H1 (cell line): ENCODE data around the gene ZC3H18. TPM values are rescaled to one million over a fixed set of nuclear protein-coding genes. Genes with fewer than 3 reads are reported as not detected.

Experiments
- CTCF ChIA-PET: fragments of 300-600 bp; sonication (Branson Sonifier 250); formaldehyde crosslinking; loops from one replicate; lab custom pipeline; 2021; ENCODE audit not compliant: partially characterized antibody; lab: Charles Lee
- POLR2A ChIA-PET: fragments of 300-600 bp; sonication (Branson Sonifier 250); formaldehyde crosslinking; loops from one replicate; lab custom pipeline; 2021; ENCODE audit warnings: inconsistent platforms; ENCODE audit not compliant: partially characterized antibody; lab: Charles Lee
- DNase-seq, 2 experiments: peaks; one replicate each; pipeline versions ENCODE4 v3.0.0 to v3.0.0-alpha.2; 2010 to 2022; ENCODE audit warnings: low spot score in 2 of 2, low read depth in 1 of 2, mixed read lengths in 1 of 2
- FAIRE-seq: peaks from 2 replicates; lab custom pipeline; 2011; peaks lifted over from hg19 to GRCh38; lab: Jason Lieb, UNC
- H2AFZ ChIP-seq: 2 replicates; pipeline ENCODE4 v1.8.1; 2012; ENCODE audit warnings: low read length, inconsistent platforms
- H2AK5ac ChIP-seq: 2 replicates; pipeline ENCODE4 v1.6.1; 2013; ENCODE audit warnings: low read depth, low read length
- H2BK120ac ChIP-seq: replicated peaks from 2 replicates; pipeline ENCODE3; 2013; ENCODE audit warnings: low read depth, low read length, inconsistent platforms
- H2BK12ac ChIP-seq: 2 replicates; pipeline ENCODE4 v1.6.1; 2013; ENCODE audit warnings: low read depth, low read length
- H2BK15ac ChIP-seq: 2 replicates; pipeline ENCODE4 v1.6.1; 2013; ENCODE audit warnings: low read length
- H2BK20ac ChIP-seq: 2 replicates; pipeline ENCODE4 v1.6.1; 2013; ENCODE audit warnings: low read length
- H2BK5ac ChIP-seq: 2 replicates; pipeline ENCODE4 v1.6.1; 2013; ENCODE audit warnings: low read depth, low read length
- H3K14ac ChIP-seq: 2 replicates; pipeline ENCODE4 v1.6.1; 2013; ENCODE audit warnings: inconsistent platforms; ENCODE audit not compliant: insufficient read length
- H3K18ac ChIP-seq: 2 replicates; pipeline ENCODE4 v1.6.1; 2013; ENCODE audit warnings: low read length; ENCODE audit errors: extremely low read depth
- H3K23ac ChIP-seq: 2 replicates; pipeline ENCODE4 v1.6.1; 2013; ENCODE audit warnings: inconsistent platforms; ENCODE audit not compliant: insufficient read length
- H3K23me2 ChIP-seq: 2 replicates; pipeline ENCODE4 v1.6.1; 2013; ENCODE audit warnings: low read depth, low read length
- H3K27ac ChIP-seq: 2 replicates; pipeline ENCODE4 v1.6.1; 2011; ENCODE audit warnings: low read depth, low read length, inconsistent platforms
- H3K27me3 ChIP-seq, 4 experiments: replicated peaks in 1 of 4; 1 replicate in 1 of 4; 2 replicates in 3 of 4; pipeline versions ENCODE4 v1.6.1 to v1.8.1; 2011 to 2013; ENCODE audit warnings: low read length in 3 of 4, mild to moderate bottlenecking in 3 of 4, inconsistent platforms in 2 of 4, mixed read lengths in 2 of 4, moderate library complexity in 1 of 4; ENCODE audit not compliant: control insufficient read depth in 3 of 4, insufficient read depth in 3 of 4; ENCODE audit errors: extremely low read depth in 1 of 4
- H3K36me3 ChIP-seq, 4 experiments: 2 replicates each; pipeline versions ENCODE4 v1.6.1 to v1.8.1; 2011 to 2013; ENCODE audit warnings: mild to moderate bottlenecking in 4 of 4, low read length in 3 of 4, moderate library complexity in 2 of 4, control low read depth in 1 of 4, inconsistent platforms in 1 of 4; ENCODE audit not compliant: insufficient read depth in 4 of 4, control insufficient read depth in 2 of 4
- H3K4ac ChIP-seq: replicated peaks from 2 replicates; pipeline ENCODE3; 2013; ENCODE audit warnings: low read length, low read depth, mixed read lengths, inconsistent platforms; ENCODE audit not compliant: insufficient read length
- H3K4me1 ChIP-seq, 4 experiments: replicated peaks in 1 of 4; 1 replicate in 1 of 4; 2 replicates in 3 of 4; pipeline versions ENCODE4 v1.6.1 to v1.8.1; 2011 to 2013; ENCODE audit warnings: low read length in 3 of 4, inconsistent platforms in 2 of 4, mixed read lengths in 1 of 4; ENCODE audit not compliant: insufficient read depth in 4 of 4, control insufficient read depth in 3 of 4
- H3K4me2 ChIP-seq, 2 experiments: 2 replicates each; pipeline versions ENCODE4 v1.6.1 to v1.8.1; 2011 to 2013; ENCODE audit warnings: low read depth in 2 of 2, low read length in 2 of 2, control low read depth in 1 of 2, inconsistent platforms in 1 of 2, mild to moderate bottlenecking in 1 of 2; ENCODE audit not compliant: insufficient read depth in 1 of 2
- H3K4me3 ChIP-seq, 4 experiments: fragments of 200-600, 300-600 bp in 1 of 4; sonication (generic), shearing (Covaris generic), sonication (Bioruptor Twin) in 1 of 4; 2 replicates each; pipeline versions ENCODE4 v1.5.1 to v1.8.1; 2011 to 2016; ENCODE audit warnings: low read length in 4 of 4, low read depth in 3 of 4, control low read depth in 2 of 4, inconsistent platforms in 2 of 4, mild to moderate bottlenecking in 2 of 4, mixed read lengths in 1 of 4, moderate library complexity in 1 of 4; ENCODE audit not compliant: insufficient read depth in 2 of 4; ENCODE audit errors: extremely low read depth in 1 of 4
- H3K56ac ChIP-seq: replicated peaks from 2 replicates; pipeline ENCODE3; 2013; ENCODE audit warnings: low read depth, mild to moderate bottlenecking, mixed read lengths, low read length, inconsistent platforms; ENCODE audit not compliant: insufficient read length
- H3K79me1 ChIP-seq: 2 replicates; pipeline ENCODE4 v1.6.1; 2013; ENCODE audit warnings: low read depth, low read length, control low read depth
- H3K79me2 ChIP-seq, 2 experiments: 2 replicates each; pipeline versions ENCODE4 v1.6.1 to v1.8.1; 2012 to 2013; ENCODE audit warnings: low read length in 2 of 2, mild to moderate bottlenecking in 2 of 2, inconsistent platforms in 1 of 2; ENCODE audit not compliant: insufficient read depth in 2 of 2, control insufficient read depth in 1 of 2
- H3K9ac ChIP-seq, 4 experiments: replicated peaks in 1 of 4; 1 replicate in 1 of 4; 2 replicates in 3 of 4; pipeline versions ENCODE4 v1.6.1 to v1.8.1; 2011 to 2013; ENCODE audit warnings: low read depth in 3 of 4, low read length in 3 of 4, control low read depth in 2 of 4, mild to moderate bottlenecking in 2 of 4, moderate library complexity in 2 of 4, inconsistent platforms in 1 of 4; ENCODE audit errors: extremely low read depth in 1 of 4
- H3K9me3 ChIP-seq, 2 experiments: 2 replicates each; pipeline versions ENCODE4 v1.6.1 to v1.8.1; 2012 to 2013; ENCODE audit warnings: mild to moderate bottlenecking in 2 of 2, moderate library complexity in 2 of 2, control low read depth in 1 of 2, inconsistent platforms in 1 of 2, low read depth in 1 of 2, low read length in 1 of 2, mixed read lengths in 1 of 2; ENCODE audit not compliant: insufficient read depth in 2 of 2
- H4K20me1 ChIP-seq, 2 experiments: replicated peaks in 1 of 2; 2 replicates each; pipeline versions ENCODE3 to v1.8.1; 2011 to 2013; ENCODE audit warnings: inconsistent platforms in 2 of 2, low read length in 2 of 2, mild to moderate bottlenecking in 1 of 2; ENCODE audit not compliant: insufficient read depth in 2 of 2, control insufficient read depth in 1 of 2
- H4K5ac ChIP-seq: 2 replicates; pipeline ENCODE4 v1.6.1; 2013; ENCODE audit warnings: low read length, low read depth, mixed read lengths, inconsistent platforms; ENCODE audit not compliant: insufficient read length
- H4K8ac ChIP-seq: 2 replicates; pipeline ENCODE4 v1.8.0; 2013; ENCODE audit warnings: mild to moderate bottlenecking, moderate library complexity, low read length, inconsistent platforms; ENCODE audit not compliant: insufficient read depth; ENCODE audit errors: extremely low read depth
- H4K91ac ChIP-seq: replicated peaks from 2 replicates; pipeline ENCODE3; 2013; ENCODE audit warnings: low read length, mixed read lengths, inconsistent platforms; ENCODE audit not compliant: insufficient read length
- EZH2 ChIP-seq: fragments of 200-600 bp; sonication (generic); IDR thresholded peaks from 2 replicates; pipeline ENCODE4 v1.7.1; 2012; ENCODE audit warnings: low read depth, mild to moderate bottlenecking, moderate library complexity, low read length, inconsistent platforms; ENCODE audit not compliant: severe bottlenecking
- HDAC6 ChIP-seq: IDR thresholded peaks from one replicate; pipeline ENCODE4 v1.7.1; 2012; ENCODE audit warnings: low read depth, mild to moderate bottlenecking, inconsistent platforms, low read length, moderate library complexity
- JUN ChIP-seq: IDR thresholded peaks from 2 replicates; pipeline ENCODE4 v1.6.1; 2011; ENCODE audit warnings: low read depth, mild to moderate bottlenecking, improper control_type of control experiment, low read length
- RXRA ChIP-seq: IDR thresholded peaks from 2 replicates; pipeline ENCODE4 v1.6.1; 2011; ENCODE audit warnings: low read depth, mild to moderate bottlenecking, low read length, moderate library complexity; ENCODE audit not compliant: insufficient read depth
- SP1 ChIP-seq: IDR thresholded peaks from 2 replicates; pipeline ENCODE4 v1.6.1; 2011; ENCODE audit warnings: low read depth, low read length
- TBP ChIP-seq: IDR thresholded peaks from 2 replicates; pipeline ENCODE4 v1.6.1; 2011; ENCODE audit warnings: low read depth, low read length, improper control_type of control experiment
- TCF12 ChIP-seq: IDR thresholded peaks from 2 replicates; pipeline ENCODE4 v1.6.1; 2011; ENCODE audit warnings: low read depth, mild to moderate bottlenecking, low read length
- WGBS, 2 experiments: shearing (Covaris generic) in 1 of 2; methylation state at CpG; one replicate each; pipeline versions ENCODE4 v1.1.6 to v1.1.7; 2013 to 2015; ENCODE audit warnings: low lambda C conversion rate in 2 of 2, mixed read lengths in 2 of 2, inconsistent platforms in 1 of 2, low coverage in 1 of 2, missing lambda C conversion rate in 1 of 2; ENCODE audit not compliant: insufficient replicate concordance in 2 of 2, insufficient coverage in 1 of 2, insufficient read length in 1 of 2; ENCODE audit errors: extremely low coverage in 1 of 2, missing lambda C conversion rate in 1 of 2; 5-methylcytosine and 5-hydroxymethylcytosine counted together
- polyA plus RNA-seq, 7 experiments: library from polyadenylated mRNA; depleted of rRNA in 3 of 7; stranded (reverse) in 5 of 7; unstranded in 2 of 7; fragments of >200 nt in 5 of 7; fragments of 200-250 nt in 2 of 7; gene quantifications; 1 replicate in 5 of 7; 2 replicates in 1 of 7; 4 replicates in 1 of 7; pipeline versions ENCODE4 v1.2.1 to v1.2.3, GENCODE V29; 2011 to 2013; ENCODE audit warnings: missing spikeins in 2 of 7, mixed read lengths in 2 of 7
- total RNA-seq: library from RNA; stranded (reverse); fragmentation: NEBNext Ultra II Directional; extraction: Animal tissue kit (Norgen Biotek cat#: 25700); gene quantifications from 2 replicates; pipeline ENCODE4 v1.2.1, GENCODE V29; 2021

Gene ZC3H18
- total and polyA plus RNA-seq, 2 of the 8 experiments (the other 6 are each of a cell fraction or from before 2014, with no cell fraction given), result 12.1 to 73.2 TPM

GRCh38 chr16:88582912-88583575 lies 12.8 kb downstream of the ZC3H18 start:
- POLR2A ChIA-PET, result interaction anchor here (1.5 kb wide), 1 partner anchor 13 kb away, joined by 3 read pairs; the partner anchor contains the start of gene ZC3H18
- FAIRE-seq, result no peak
- no peak overlapping the region for H2AFZ ChIP-seq
- H3K4ac ChIP-seq, result no peak overlapping the region
- H3K79me1 ChIP-seq, result peaks cover 14% of the 10 kb centered on the region; the same call in 1 of the 2 replicates
- H4K8ac ChIP-seq, result no peak overlapping the region
- no peak overlapping the region for H4K5ac ChIP-seq
- H3K27ac ChIP-seq, result no peak overlapping the region
- no peak overlapping the region for H2BK15ac ChIP-seq
- CTCF ChIA-PET, result interaction anchor here (1.2 kb wide), 1 partner anchor 115 kb away, joined by 3 read pairs; no protein-coding TSS in a partner anchor
- H3K9ac ChIP-seq, result no peak overlapping the region
- H4K91ac ChIP-seq, result no peak overlapping the region
- no peak for DNase-seq
- no peak overlapping the region for H2BK120ac ChIP-seq
- H3K79me2 ChIP-seq, result peaks cover 5 to 78% of the 10 kb centered on the region in 2 experiments; a peak in 3 of 4 replicates
- no peaks in the 10 kb centered on the region for H3K4me1 ChIP-seq
- H3K36me3 ChIP-seq, result peaks cover 13 to 26% (median 19%) of the 10 kb centered on the region in 4 experiments
- H4K20me1 ChIP-seq, result peaks cover 31 to 38% of the 10 kb centered on the region in 2 experiments
- no peak overlapping the region for H3K18ac ChIP-seq
- H3K23ac ChIP-seq, result no peak overlapping the region
- H3K9me3 ChIP-seq, result no peaks in the 10 kb centered on the region
- no peak overlapping the region for H2BK12ac ChIP-seq
- H3K23me2 ChIP-seq, result no peaks in the 10 kb centered on the region
- no peak overlapping the region for H3K4me3 ChIP-seq
- no peaks in the 10 kb centered on the region for H3K27me3 ChIP-seq
- no peak overlapping the region for H2AK5ac ChIP-seq
- H2BK20ac ChIP-seq, result no peak overlapping the region
- no peak overlapping the region for H3K56ac ChIP-seq
- no peak overlapping the region for H3K4me2 ChIP-seq
- TF ChIP-seq EZH2 (no peak), TCF12 (no peak), RXRA (no peak), SP1 (no peak), JUN (no peak), HDAC6 (no peak), TBP (no peak)
- no peak overlapping the region for H3K14ac ChIP-seq
- H2BK5ac ChIP-seq, result no peak overlapping the region
- WGBS, 2 experiments, result 89% methylated on average over 14 of the region's 14 CpGs; no CpG with 5 or more reads in 1 of the 2 experiments
